SK-N-SH treated with all-trans-retinoic acid at 6 μM for 48 hours (cell line): Measurements from ENCODE around the gene IFI6.

ENCODE experiments used
- ARNTL ChIP-seq: fragments of 450-650 bp; formaldehyde crosslinking; IDR thresholded peaks from 2 replicates; pipeline ENCODE4 v1.5.0; 2020; ENCODE audit warnings: low read depth, mild to moderate bottlenecking, moderate library complexity, borderline replicate concordance
- CREB5 ChIP-seq: fragments of 250-450 bp; sonication (Bioruptor Pico); IDR thresholded peaks from 2 replicates; pipeline ENCODE4 v1.5.1; 2020; ENCODE audit warnings: low read depth, mild to moderate bottlenecking, moderate library complexity
- PATZ1 ChIP-seq: fragments of 250-450 bp; sonication (Bioruptor Pico); IDR thresholded peaks from 2 replicates; pipeline ENCODE4 v1.8.0; 2020; ENCODE audit warnings: mild to moderate bottlenecking, moderate library complexity, borderline replicate concordance
- PPARA ChIP-seq: fragments of 250-450 bp; sonication (Bioruptor Pico); IDR thresholded peaks from 2 replicates; pipeline ENCODE4 v1.5.0; 2020; ENCODE audit warnings: mild to moderate bottlenecking, borderline replicate concordance
- TCF4 ChIP-seq: fragments of 250-450 bp; sonication (Bioruptor Pico); IDR thresholded peaks from 2 replicates; pipeline ENCODE4 v1.8.0; 2021; ENCODE audit warnings: mild to moderate bottlenecking, moderate library complexity, borderline replicate concordance
- ZC3H10 ChIP-seq: fragments of 250-450 bp; sonication (Bioruptor Pico); IDR thresholded peaks from 2 replicates; pipeline ENCODE4 v1.5.1; 2021; ENCODE audit warnings: mild to moderate bottlenecking, moderate library complexity
- ZFP3 ChIP-seq: fragments of 250-450 bp; sonication (Bioruptor Pico); IDR thresholded peaks from 2 replicates; pipeline ENCODE4 v1.5.0; 2020; ENCODE audit warnings: mild to moderate bottlenecking, moderate library complexity
- ZFP30 ChIP-seq: fragments of 450-650 bp; formaldehyde crosslinking; IDR thresholded peaks from 2 replicates; pipeline ENCODE4 v1.5.0; 2022; ENCODE audit warnings: mild to moderate bottlenecking, moderate library complexity
- ZNF565 ChIP-seq: fragments of 450-650 bp; formaldehyde crosslinking; conservative IDR thresholded peaks from 2 replicates; pipeline ENCODE4 v1.5.0; 2020; ENCODE audit warnings: low read depth, mild to moderate bottlenecking, moderate library complexity

GRCh38 chr1:27633298-27633610 lies 38.7 kb downstream of the IFI6 start:
- no peak for TF ChIP-seq PATZ1
- no peak for TF ChIP-seq CREB5 (CRISPR knock-in tag)
- TF ChIP-seq ZFP30: no peak
- no peak for TF ChIP-seq TCF4 (CRISPR knock-in tag)
- TF ChIP-seq ZNF565 (CRISPR knock-in tag): no peak
- no peak for TF ChIP-seq PPARA (CRISPR knock-in tag)
- TF ChIP-seq ARNTL (CRISPR knock-in tag): no peak
- no peak for TF ChIP-seq ZC3H10
- no peak for TF ChIP-seq ZFP3
